ENCODE results near the gene TMEM140. TPM values are rescaled to one million over a fixed set of nuclear protein-coding genes. Genes with fewer than 3 reads are reported as not detected.

The TMEM140 gene
- total and polyA plus RNA-seq, 9 of the 15 experiments (the other 6 are each of a cell fraction or from before 2014, with no cell fraction given): 0.03 to 0.82 (median 0.23) TPM

GRCh38 chr7:135211179-135211945 is 63.5 kb downstream of the TMEM140 start, which contains the start of gene WDR91 (continued):
- TF ChIP-seq, protein P1, sequence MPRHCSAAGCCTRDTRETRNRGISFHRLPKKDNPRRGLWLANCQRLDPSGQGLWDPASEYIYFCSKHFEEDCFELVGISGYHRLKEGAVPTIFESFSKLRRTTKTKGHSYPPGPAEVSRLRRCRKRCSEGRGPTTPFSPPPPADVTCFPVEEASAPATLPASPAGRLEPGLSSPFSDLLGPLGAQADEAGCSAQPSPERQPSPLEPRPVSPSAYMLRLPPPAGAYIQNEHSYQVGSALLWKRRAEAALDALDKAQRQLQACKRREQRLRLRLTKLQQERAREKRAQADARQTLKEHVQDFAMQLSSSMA (CRISPR knock-in tag; IDR thresholded peaks at IDR 0.05): no peak
- no peak for TF ChIP-seq FOS (IDR thresholded peaks at IDR 0.05; ENCODE audit: extremely low read depth, insufficient read length)
- TF ChIP-seq, protein P2, sequence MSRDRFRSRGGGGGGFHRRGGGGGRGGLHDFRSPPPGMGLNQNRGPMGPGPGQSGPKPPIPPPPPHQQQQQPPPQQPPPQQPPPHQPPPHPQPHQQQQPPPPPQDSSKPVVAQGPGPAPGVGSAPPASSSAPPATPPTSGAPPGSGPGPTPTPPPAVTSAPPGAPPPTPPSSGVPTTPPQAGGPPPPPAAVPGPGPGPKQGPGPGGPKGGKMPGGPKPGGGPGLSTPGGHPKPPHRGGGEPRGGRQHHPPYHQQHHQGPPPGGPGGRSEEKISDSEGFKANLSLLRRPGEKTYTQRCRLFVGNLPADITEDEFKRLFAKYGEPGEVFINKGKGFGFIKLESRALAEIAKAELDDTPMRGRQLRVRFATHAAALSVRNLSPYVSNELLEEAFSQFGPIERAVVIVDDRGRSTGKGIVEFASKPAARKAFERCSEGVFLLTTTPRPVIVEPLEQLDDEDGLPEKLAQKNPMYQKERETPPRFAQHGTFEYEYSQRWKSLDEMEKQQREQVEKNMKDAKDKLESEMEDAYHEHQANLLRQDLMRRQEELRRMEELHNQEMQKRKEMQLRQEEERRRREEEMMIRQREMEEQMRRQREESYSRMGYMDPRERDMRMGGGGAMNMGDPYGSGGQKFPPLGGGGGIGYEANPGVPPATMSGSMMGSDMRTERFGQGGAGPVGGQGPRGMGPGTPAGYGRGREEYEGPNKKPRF (IDR thresholded peaks at IDR 0.05; ENCODE audit: low read depth, low read length): no peak
- TF ChIP-seq LARP7 (IDR thresholded peaks at IDR 0.05): no peak
- peak; percentile 98 for TF ChIP-seq RBBP5 (IDR thresholded peaks at IDR 0.05; ENCODE audit: borderline replicate concordance, insufficient read depth, low read length, poor library complexity, severe bottlenecking)
- no peak; the same call in 1 of the 2 replicates for TF ChIP-seq FOSL1 (tag; conservative IDR thresholded peaks at IDR 0.05)
- TF ChIP-seq ZC3H4 (CRISPR knock-in tag; IDR thresholded peaks at IDR 0.05; ENCODE audit: borderline replicate concordance): no peak
- no peak for TF ChIP-seq HEY1 (CRISPR knock-in tag; IDR thresholded peaks at IDR 0.05; ENCODE audit: borderline replicate concordance)
- TF ChIP-seq TSC22D4 (tag; IDR thresholded peaks at IDR 0.05): no peak
- TF ChIP-seq FUS (optimal IDR thresholded peaks at IDR 0.05; ENCODE audit: low read depth, low read length): no peak
- TF ChIP-seq THRB (CRISPR knock-in tag; conservative IDR thresholded peaks at IDR 0.05): no peak
- TF ChIP-seq HLTF (IDR thresholded peaks at IDR 0.05): peak; percentile 56; the same call in 1 of the 2 replicates
- TF ChIP-seq SLC30A9 (CRISPR knock-in tag; IDR thresholded peaks at IDR 0.05): no peak
- TF ChIP-seq ZNF764 (CRISPR knock-in tag; IDR thresholded peaks at IDR 0.05; ENCODE audit: low read depth): no peak
- TF ChIP-seq CEBPZ (IDR thresholded peaks at IDR 0.05; ENCODE audit: borderline replicate concordance, low read depth, low read length): no peak
- TF ChIP-seq CBX3 (IDR thresholded peaks at IDR 0.05; ENCODE audit: borderline replicate concordance in 1 of 2, low read length in 2 of 2): no peak
- TF ChIP-seq PRMT5 (CRISPR knock-in tag; IDR thresholded peaks at IDR 0.05): no peak
- no peak for TF ChIP-seq MAFK (IDR thresholded peaks at IDR 0.05; ENCODE audit: low read length)
- TF ChIP-seq HMG20B (CRISPR knock-in tag; IDR thresholded peaks at IDR 0.05): no peak
- TF ChIP-seq OTX1 (CRISPR knock-in tag; IDR thresholded peaks at IDR 0.05): no peak

Data from K562 (cell line).